ENCODE measurements around the gene ASB6.
"Not testable (repeated sequence)": the region's sequence is repeated elsewhere in the genome, so short reads cannot be mapped to it uniquely, and the experiment has no call there.

Gene ASB6

DNA sequence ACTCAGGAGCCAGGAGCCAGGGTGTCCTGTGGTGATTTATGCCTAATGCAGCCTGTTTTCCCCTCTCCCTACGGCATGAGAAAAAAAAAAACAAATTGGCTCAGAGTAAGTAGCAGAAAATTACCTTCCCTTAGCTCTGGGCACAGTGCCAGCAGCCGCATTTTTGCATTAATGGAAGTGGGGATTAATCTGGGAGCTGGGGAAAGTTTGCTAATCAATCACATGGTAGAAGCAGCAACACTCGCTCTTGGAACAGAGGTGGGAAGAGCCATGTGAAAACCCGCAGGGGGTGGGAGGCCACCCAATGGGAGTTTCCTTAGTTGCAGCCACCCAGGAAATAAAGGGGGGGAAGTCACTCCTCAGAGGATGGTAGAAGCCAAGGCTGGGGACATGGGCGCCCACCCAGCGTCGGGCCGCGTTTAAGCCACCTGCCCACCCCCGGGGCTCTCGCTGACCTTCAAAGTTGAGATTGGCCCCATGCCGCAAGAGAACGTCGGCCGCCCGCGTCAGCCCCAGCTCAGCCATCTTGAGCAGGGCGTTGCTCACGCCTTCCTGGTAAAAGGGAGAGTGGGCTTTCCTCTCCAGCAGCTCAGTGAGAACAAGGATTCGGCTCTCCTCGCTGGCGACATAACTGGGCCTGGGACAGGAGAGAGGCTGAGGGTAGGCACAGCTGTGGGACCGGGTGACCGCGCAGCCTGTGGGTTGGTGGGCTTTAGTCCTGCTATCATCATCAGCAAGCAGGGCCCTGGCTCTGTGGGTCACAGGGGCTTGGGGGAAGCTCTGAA is 1.7 kb downstream of the ASB6 start:
- no peak overlapping the region for H3K27ac ChIP-seq (ENCODE audit: insufficient read depth in 1 of 2, low read depth in 1 of 2, low read length in 2 of 2, poor library complexity in 1 of 2, severe bottlenecking in 2 of 2)
- no peaks in the 10 kb centered on the region for H3K9me3 ChIP-seq (ENCODE audit: control extremely low read depth in 1 of 5, control insufficient read depth in 4 of 5, insufficient read depth in 2 of 5, low read depth in 1 of 5, low read length in 4 of 5)
- H3K4me1 ChIP-seq (ENCODE audit: control extremely low read depth in 1 of 4, control insufficient read depth in 4 of 4, insufficient read depth in 4 of 4, low read length in 3 of 4): peaks cover 4 to 43% (median 31%) of the 10 kb centered on the region in 4 experiments
- 95% methylated on average over 22 of the region's 25 CpGs for WGBS (ENCODE audit: insufficient coverage)
- H3K36me3 ChIP-seq (ENCODE audit: control insufficient read depth in 4 of 4, insufficient read depth in 4 of 4, low read length in 3 of 4): peaks cover 11 to 39% (median 25%) of the 10 kb centered on the region in 4 experiments
- no peaks in the 10 kb centered on the region for H3K27me3 ChIP-seq (replicated peaks in 2 of 5; ENCODE audit: control insufficient read depth in 4 of 5, insufficient read depth in 5 of 5, low read length in 4 of 5)
- ChIA-PET POLR2A (interaction anchor here (0.5 to 0.6 kb wide), 3 partner anchors 30 to 663 kb away, joined by 3 read pairs; no protein-coding TSS in a partner anchor), CTCF (interaction anchor here (0.7 to 5.8 kb wide), 11 partner anchors 12 to 500 kb away, joined by 3 to 38 read pairs (median 4); partner anchors contain the start of gene NTMT1)
- peak overlapping the region in 5 of 7 experiments; percentile 80 to 97 (median 87) for H3K4me3 ChIP-seq (ENCODE audit: control insufficient read depth in 1 of 7, extremely low read depth in 1 of 7, insufficient read depth in 4 of 7, low read depth in 2 of 7, low read length in 6 of 7)
- no peak for DNase-seq

DNA sequence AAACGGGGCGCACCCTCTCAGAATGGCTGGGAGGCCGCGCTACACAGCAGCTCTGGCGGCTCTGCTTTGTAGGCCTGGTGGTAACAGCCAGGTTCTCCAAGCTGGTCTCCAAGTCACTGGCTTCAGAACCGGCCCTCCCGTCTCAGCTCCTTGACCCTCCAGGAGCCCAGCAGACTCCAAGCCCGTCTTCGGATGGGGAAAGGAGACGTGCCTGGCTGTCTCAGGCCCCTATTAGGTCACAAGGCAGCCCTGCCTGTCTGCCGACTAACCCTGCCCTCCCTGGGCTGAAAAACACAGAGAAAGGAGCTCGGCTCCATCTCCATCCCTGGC is 2.2 kb downstream of the ASB6 start:
- Histone ChIP-seq H3K27me3 (replicated peaks in 2 of 5; ENCODE audit: control insufficient read depth in 4 of 5, insufficient read depth in 5 of 5, low read length in 4 of 5) (no peaks in the 10 kb centered on the region), H3K9me3 (ENCODE audit: control extremely low read depth in 1 of 5, control insufficient read depth in 4 of 5, insufficient read depth in 2 of 5, low read depth in 1 of 5, low read length in 4 of 5) (no peaks in the 10 kb centered on the region), H3K4me1 (ENCODE audit: control extremely low read depth in 1 of 4, control insufficient read depth in 4 of 4, insufficient read depth in 4 of 4, low read length in 3 of 4) (peaks cover 4 to 43% (median 31%) of the 10 kb centered on the region in 4 experiments), H3K27ac (ENCODE audit: insufficient read depth in 1 of 2, low read depth in 1 of 2, low read length in 2 of 2, poor library complexity in 1 of 2, severe bottlenecking in 2 of 2) (no peak overlapping the region), H3K4me3 (ENCODE audit: control insufficient read depth in 1 of 7, extremely low read depth in 1 of 7, insufficient read depth in 4 of 7, low read depth in 2 of 7, low read length in 6 of 7) (no peak overlapping the region), H3K36me3 (ENCODE audit: control insufficient read depth in 4 of 4, insufficient read depth in 4 of 4, low read length in 3 of 4) (peaks cover 12 to 44% (median 29%) of the 10 kb centered on the region in 4 experiments)
- 94% methylated on average over 12 of the region's 12 CpGs for WGBS (ENCODE audit: insufficient coverage)
- DNase-seq: no peak
- ChIA-PET CTCF (interaction anchor here (0.9 to 5.8 kb wide), 12 partner anchors 11 to 499 kb away, joined by 3 to 38 read pairs (median 4); partner anchors contain the start of gene NTMT1), POLR2A (no interaction called here)

DNA sequence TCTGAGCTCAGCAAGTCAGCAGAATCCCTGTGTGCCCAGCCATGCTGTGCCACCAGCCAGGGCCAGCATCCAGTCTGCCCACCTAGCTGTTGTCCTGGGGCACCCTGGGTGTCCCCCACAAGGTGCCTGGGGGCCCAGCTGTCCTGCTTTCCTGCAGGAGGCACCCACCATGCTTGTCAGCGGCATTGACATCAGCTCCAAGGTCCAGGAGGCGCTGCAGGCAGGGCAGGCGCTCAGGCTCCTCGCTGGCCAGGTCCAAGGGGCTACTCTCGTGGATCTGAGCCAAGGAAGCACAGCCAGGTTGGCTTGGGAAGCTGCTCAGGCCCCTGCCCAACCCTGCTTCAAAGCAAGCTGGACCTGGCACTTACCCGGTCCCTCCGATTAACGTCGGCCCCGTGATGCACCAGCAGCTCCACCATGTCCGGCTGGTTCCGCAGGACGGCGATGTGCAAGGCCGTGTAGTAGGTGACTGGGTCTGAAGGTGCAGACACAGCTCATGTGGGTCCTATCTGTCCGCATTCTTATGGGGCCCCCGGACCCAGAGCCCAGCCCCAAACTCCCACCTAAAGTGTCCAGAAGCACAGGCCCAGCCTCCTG is 2.8 kb downstream of the ASB6 start:
- peaks cover 4 to 43% (median 31%) of the 10 kb centered on the region in 4 experiments for H3K4me1 ChIP-seq (ENCODE audit: control extremely low read depth in 1 of 4, control insufficient read depth in 4 of 4, insufficient read depth in 4 of 4, low read length in 3 of 4)
- H3K36me3 ChIP-seq (ENCODE audit: control insufficient read depth in 4 of 4, insufficient read depth in 4 of 4, low read length in 3 of 4): peaks cover 13 to 50% (median 31%) of the 10 kb centered on the region in 4 experiments
- no peaks in the 10 kb centered on the region for H3K9me3 ChIP-seq (ENCODE audit: control extremely low read depth in 1 of 5, control insufficient read depth in 4 of 5, insufficient read depth in 2 of 5, low read depth in 1 of 5, low read length in 4 of 5)
- no peak overlapping the region for H3K4me3 ChIP-seq (ENCODE audit: control insufficient read depth in 1 of 7, extremely low read depth in 1 of 7, insufficient read depth in 4 of 7, low read depth in 2 of 7, low read length in 6 of 7)
- ChIA-PET POLR2A (no interaction called here), CTCF (interaction anchor here (0.8 to 5.8 kb wide), 11 partner anchors 10 to 503 kb away, joined by 3 to 38 read pairs (median 4); partner anchors contain the start of gene NTMT1)
- H3K27ac ChIP-seq (ENCODE audit: insufficient read depth in 1 of 2, low read depth in 1 of 2, low read length in 2 of 2, poor library complexity in 1 of 2, severe bottlenecking in 2 of 2): no peak overlapping the region
- over 99% methylated on average over 17 of the region's 17 CpGs for WGBS (ENCODE audit: insufficient coverage)
- no peaks in the 10 kb centered on the region for H3K27me3 ChIP-seq (replicated peaks in 2 of 5; ENCODE audit: control insufficient read depth in 4 of 5, insufficient read depth in 5 of 5, low read length in 4 of 5)
- no peak for DNase-seq

DNA sequence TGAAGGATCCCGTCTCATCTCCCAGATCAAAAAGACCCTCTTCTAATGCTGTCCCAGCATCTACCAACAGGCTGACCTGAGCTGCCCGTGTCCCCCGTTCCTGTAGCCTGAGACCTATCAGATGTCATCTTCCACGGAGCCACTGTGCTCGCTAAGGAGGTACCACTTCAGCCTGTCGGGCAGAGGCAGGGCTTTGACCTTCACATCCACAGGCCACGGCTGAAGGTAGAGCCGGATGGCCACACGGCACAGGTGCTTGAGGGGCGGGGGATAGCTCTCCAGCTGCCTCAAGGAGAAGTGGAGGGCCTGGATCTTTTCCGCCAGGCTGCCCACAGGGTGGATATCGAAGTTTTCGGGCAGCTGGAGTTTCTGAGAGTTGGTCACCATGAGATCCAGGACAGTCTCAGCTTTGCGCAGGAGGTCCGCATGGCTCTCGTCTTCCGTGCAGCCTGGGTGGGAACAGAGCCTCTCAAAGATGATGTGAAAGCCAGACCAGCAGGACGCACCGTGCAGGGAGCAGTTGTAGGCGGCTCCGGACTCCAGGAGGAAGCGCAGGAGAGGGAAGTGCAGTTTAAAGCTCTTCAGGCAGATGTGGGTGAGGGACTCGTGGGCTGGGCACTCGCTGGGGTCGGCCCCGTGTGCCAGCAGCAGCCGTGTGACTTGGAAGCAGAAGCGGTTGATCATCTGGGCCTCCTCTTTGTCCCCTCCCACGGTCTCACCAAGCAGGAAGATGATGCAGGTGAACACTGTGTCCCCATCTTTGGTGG is 4.1 kb downstream of the ASB6 start:
- H3K4me1 ChIP-seq (ENCODE audit: control extremely low read depth in 1 of 4, control insufficient read depth in 4 of 4, insufficient read depth in 4 of 4, low read length in 3 of 4): peaks cover 4 to 43% (median 31%) of the 10 kb centered on the region in 4 experiments
- H3K27me3 ChIP-seq (replicated peaks in 2 of 5; ENCODE audit: control insufficient read depth in 4 of 5, insufficient read depth in 5 of 5, low read length in 4 of 5): no peaks in the 10 kb centered on the region
- POLR2A ChIA-PET: interaction anchor here (0.6 to 1.0 kb wide), 2 partner anchors 11 to 27 kb away, joined by 4 read pairs; no protein-coding TSS in a partner anchor
- no peaks in the 10 kb centered on the region for H3K9me3 ChIP-seq (ENCODE audit: control extremely low read depth in 1 of 5, control insufficient read depth in 4 of 5, insufficient read depth in 2 of 5, low read depth in 1 of 5, low read length in 4 of 5)
- CTCF ChIA-PET: interaction anchor here (1.0 to 5.8 kb wide), 8 partner anchors 11 to 499 kb away, joined by 3 to 38 read pairs (median 4); partner anchors contain the start of gene NTMT1
- DNase-seq: no peak
- peaks cover 13 to 62% (median 42%) of the 10 kb centered on the region in 4 experiments for H3K36me3 ChIP-seq (ENCODE audit: control insufficient read depth in 4 of 4, insufficient read depth in 4 of 4, low read length in 3 of 4)
- no peak overlapping the region for H3K27ac ChIP-seq (ENCODE audit: insufficient read depth in 1 of 2, low read depth in 1 of 2, low read length in 2 of 2, poor library complexity in 1 of 2, severe bottlenecking in 2 of 2)
- H3K4me3 ChIP-seq (ENCODE audit: control insufficient read depth in 1 of 7, extremely low read depth in 1 of 7, insufficient read depth in 4 of 7, low read depth in 2 of 7, low read length in 6 of 7): no peak overlapping the region
- WGBS (ENCODE audit: insufficient coverage): 86% methylated on average over 29 of the region's 29 CpGs

DNA sequence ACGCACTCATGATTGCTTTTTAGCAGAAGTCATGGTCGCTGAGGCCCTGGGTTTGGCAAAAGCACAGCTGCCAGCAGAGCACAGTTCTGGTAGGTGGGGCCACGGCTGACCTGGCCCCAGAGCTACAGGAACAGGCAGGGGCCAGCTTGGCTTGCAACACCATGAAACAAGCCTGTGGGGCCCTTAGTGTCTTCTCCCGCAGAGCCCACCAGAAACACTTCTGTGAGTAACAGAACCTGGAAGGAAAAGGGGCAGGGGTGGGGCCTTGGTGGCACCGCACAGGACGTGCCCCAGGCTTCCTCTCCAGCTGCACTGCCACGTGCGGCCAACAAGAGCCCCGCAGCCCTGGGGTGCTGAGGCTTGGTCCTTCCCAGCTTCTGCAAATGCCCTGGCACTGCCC is 4.8 kb downstream of the ASB6 start:
- Histone ChIP-seq H3K9me3 (ENCODE audit: control extremely low read depth in 1 of 5, control insufficient read depth in 4 of 5, insufficient read depth in 2 of 5, low read depth in 1 of 5, low read length in 4 of 5) (no peaks in the 10 kb centered on the region), H3K4me3 (ENCODE audit: control insufficient read depth in 1 of 7, extremely low read depth in 1 of 7, insufficient read depth in 4 of 7, low read depth in 2 of 7, low read length in 6 of 7) (peak overlapping the region in 1 of 7 experiments; percentile 7), H3K4me1 (ENCODE audit: control extremely low read depth in 1 of 4, control insufficient read depth in 4 of 4, insufficient read depth in 4 of 4, low read length in 3 of 4) (peaks cover 4 to 37% (median 27%) of the 10 kb centered on the region in 4 experiments), H3K27ac (ENCODE audit: insufficient read depth in 1 of 2, low read depth in 1 of 2, low read length in 2 of 2, poor library complexity in 1 of 2, severe bottlenecking in 2 of 2) (peak overlapping the region in 1 of 2 experiments; percentile 25), H3K36me3 (ENCODE audit: control insufficient read depth in 4 of 4, insufficient read depth in 4 of 4, low read length in 3 of 4) (peaks cover 16 to 68% (median 45%) of the 10 kb centered on the region in 4 experiments), H3K27me3 (replicated peaks in 2 of 5; ENCODE audit: control insufficient read depth in 4 of 5, insufficient read depth in 5 of 5, low read length in 4 of 5) (no peaks in the 10 kb centered on the region)
- POLR2A ChIA-PET: interaction anchor here (0.6 to 1.0 kb wide), 4 partner anchors 10 to 642 kb away, joined by 3 to 4 read pairs (median 4); partner anchors contain the start of gene NTMT1
- CTCF ChIA-PET: interaction anchor here (0.9 to 5.8 kb wide), 9 partner anchors 10 to 498 kb away, joined by 3 to 38 read pairs (median 3); partner anchors contain the start of gene NTMT1
- DNase-seq: peak in 2 of 3 donors; percentile 76 to 83
- WGBS (ENCODE audit: insufficient coverage): 22% methylated on average over 9 of the region's 9 CpGs

DNA sequence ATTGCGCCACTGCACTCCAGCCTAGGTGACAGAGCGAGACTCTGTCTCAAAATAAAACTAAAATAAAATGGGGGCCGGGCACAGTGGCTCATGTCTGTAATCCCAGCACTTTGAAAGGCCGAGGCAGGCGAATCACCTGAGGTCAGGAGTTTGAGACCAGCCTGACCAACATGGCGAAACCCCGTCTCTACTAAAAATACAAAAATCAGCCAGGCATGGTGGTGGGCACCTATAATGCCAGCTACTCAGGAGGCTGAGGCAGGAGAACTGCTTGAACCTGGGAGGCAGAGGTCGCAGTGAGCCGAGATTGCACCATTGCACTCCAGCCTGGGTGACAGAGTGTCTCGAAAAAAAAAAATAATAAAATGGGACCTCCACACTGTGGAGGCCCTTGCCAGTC is 5.6 kb downstream of the ASB6 start:
- ChIA-PET CTCF (interaction anchor here (0.6 to 5.8 kb wide), 4 partner anchors 11 to 151 kb away, joined by 3 to 38 read pairs (median 3); partner anchors contain the start of gene NTMT1), POLR2A (interaction anchor here (0.5 to 0.7 kb wide), 2 partner anchors 10 kb away, joined by 3 to 6 read pairs; partner anchors contain the start of gene NTMT1)
- H3K9me3 ChIP-seq (ENCODE audit: control extremely low read depth in 1 of 5, control insufficient read depth in 4 of 5, insufficient read depth in 2 of 5, low read depth in 1 of 5, low read length in 4 of 5); H3K27me3 ChIP-seq (replicated peaks in 2 of 5; ENCODE audit: control insufficient read depth in 4 of 5, insufficient read depth in 5 of 5, low read length in 4 of 5); H3K4me3 ChIP-seq (ENCODE audit: control insufficient read depth in 1 of 7, extremely low read depth in 1 of 7, insufficient read depth in 4 of 7, low read depth in 2 of 7, low read length in 6 of 7); DNase-seq; H3K27ac ChIP-seq (ENCODE audit: insufficient read depth in 1 of 2, low read depth in 1 of 2, low read length in 2 of 2, poor library complexity in 1 of 2, severe bottlenecking in 2 of 2): not testable (repeated sequence)
- H3K4me1 ChIP-seq (ENCODE audit: control extremely low read depth in 1 of 4, control insufficient read depth in 4 of 4, insufficient read depth in 4 of 4, low read length in 3 of 4): peaks cover 4 to 34% (median 25%) of the 10 kb centered on the region in 4 experiments
- WGBS (ENCODE audit: insufficient coverage): 100% methylated on average over 5 of the region's 10 CpGs
- H3K36me3 ChIP-seq (ENCODE audit: control insufficient read depth in 4 of 4, insufficient read depth in 4 of 4, low read length in 3 of 4): peaks cover 19 to 76% (median 45%) of the 10 kb centered on the region in 4 experiments

Data from common myeloid progenitor, CD34-positive (primary cell).